ENCODE measurements around the gene MAD1L1.

Gene MAD1L1

DNA sequence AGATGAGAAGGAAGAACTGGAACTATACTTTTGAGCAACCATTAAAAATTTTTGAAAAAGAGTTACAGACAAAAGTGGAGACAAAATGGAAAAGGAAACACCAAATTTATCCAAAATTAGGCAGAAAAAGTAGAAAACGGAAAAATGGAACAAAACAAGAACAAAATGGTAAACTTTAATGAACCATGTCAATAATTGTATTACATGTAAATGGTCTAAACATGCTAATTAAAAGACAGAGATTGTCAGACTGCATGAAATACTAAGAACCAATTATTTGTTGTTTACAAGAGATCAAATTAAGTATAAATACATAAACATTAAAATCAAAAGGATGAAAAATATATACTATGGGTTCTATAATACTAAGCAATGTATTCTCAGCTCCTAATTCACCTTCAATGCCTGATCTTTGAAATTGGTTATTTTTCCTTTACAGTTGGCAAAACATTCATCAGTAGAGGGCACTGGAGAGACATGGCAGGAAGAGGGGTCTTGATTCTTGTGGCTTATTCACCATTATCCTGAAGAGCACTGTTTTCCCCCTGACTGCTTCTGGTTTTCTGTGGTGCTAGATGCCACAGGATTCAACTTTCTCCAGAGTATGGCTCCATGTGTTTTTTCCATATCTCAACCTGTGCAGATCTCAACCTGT lies 437.7 kb downstream of the MAD1L1 start:
- Histone ChIP-seq H4K8ac (ENCODE audit: low read depth, low read length) (no peak overlapping the region), H2BK12ac (ENCODE audit: low read length) (no peak overlapping the region), H3K9ac (ENCODE audit: low read length) (no peak overlapping the region), H3K14ac (ENCODE audit: low read length) (no peak overlapping the region), H3K4me1 (ENCODE audit: control insufficient read depth in 1 of 2, insufficient read depth in 2 of 2, low read length in 2 of 2) (no peaks in the 10 kb centered on the region), H3K4ac (ENCODE audit: low read depth, low read length) (no peak overlapping the region), H3K79me2 (ENCODE audit: control insufficient read depth, insufficient read depth, low read length, poor library complexity) (no peaks in the 10 kb centered on the region), H3K27me3 (ENCODE audit: insufficient read depth, low read length) (no peaks in the 10 kb centered on the region), H3K23ac (ENCODE audit: low read length) (no peak overlapping the region), H3K18ac (ENCODE audit: low read length) (no peak overlapping the region), H3K9me3 (ENCODE audit: insufficient read depth, low read depth, low read length) (peaks cover 14% of the 10 kb centered on the region), H3K4me3 (ENCODE audit: low read depth, low read length) (no peak overlapping the region), H2BK120ac (ENCODE audit: insufficient read depth, low read length, poor library complexity) (no peak overlapping the region), H3K79me1 (ENCODE audit: low read length) (no peaks in the 10 kb centered on the region), H3K27ac (ENCODE audit: low read depth, low read length) (no peak overlapping the region), H4K12ac (ENCODE audit: low read depth, low read length) (no peak overlapping the region), H2AK5ac (ENCODE audit: low read length) (no peak overlapping the region), H4K91ac (ENCODE audit: low read depth, low read length) (no peak overlapping the region), H2BK5ac (ENCODE audit: low read depth, low read length, poor library complexity) (no peak overlapping the region), H2AFZ (ENCODE audit: insufficient read depth, low read length, poor library complexity) (no peak overlapping the region), H3K36me3 (ENCODE audit: control insufficient read depth in 1 of 2, insufficient read depth in 2 of 2, low read length in 2 of 2) (no peaks in the 10 kb centered on the region), H3K4me2 (ENCODE audit: low read length) (no peak overlapping the region)
- WGBS (ENCODE audit: extremely low coverage, insufficient coverage, insufficient read length): no CpG with 5 or more reads among the region's 1 CpG
- no peak for DNase-seq

DNA sequence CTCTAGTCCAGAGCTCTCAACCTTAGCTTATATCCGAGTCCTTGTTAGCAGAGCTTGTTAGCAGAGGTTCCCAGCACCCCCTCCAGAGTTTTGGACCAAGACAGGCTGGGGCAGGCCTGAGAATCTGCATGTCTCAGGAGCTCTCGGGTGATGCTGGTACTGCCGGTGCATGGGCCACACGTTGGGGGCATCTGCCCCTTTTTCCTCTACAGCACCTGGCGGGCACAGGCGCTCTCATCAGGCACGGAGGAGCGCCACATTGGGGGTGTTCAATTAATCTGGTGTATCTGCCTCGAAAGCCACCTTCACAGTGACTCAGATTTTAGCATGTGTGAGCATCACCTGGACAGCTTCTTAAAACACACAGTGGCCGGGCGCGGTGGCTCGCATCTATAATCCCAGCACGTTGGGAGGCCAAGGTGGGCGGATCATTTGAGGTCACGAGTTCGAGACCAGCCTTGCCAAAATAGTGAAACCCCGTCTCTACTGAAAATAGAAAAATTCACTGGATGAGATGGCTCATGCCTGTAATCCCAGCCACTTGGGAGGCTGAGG lies 445.0 kb downstream of the MAD1L1 start:
- H3K4me3 ChIP-seq (ENCODE audit: low read depth, low read length): no peak overlapping the region
- H3K79me2 ChIP-seq (ENCODE audit: control insufficient read depth, insufficient read depth, low read length, poor library complexity): no peaks in the 10 kb centered on the region
- no peak overlapping the region for H3K23ac ChIP-seq (ENCODE audit: low read length)
- no peak overlapping the region for H3K9ac ChIP-seq (ENCODE audit: low read length)
- no peak overlapping the region for H3K27ac ChIP-seq (ENCODE audit: low read depth, low read length)
- H3K4me2 ChIP-seq (ENCODE audit: low read length): no peak overlapping the region
- H2BK12ac ChIP-seq (ENCODE audit: low read length): no peak overlapping the region
- no peak overlapping the region for H4K12ac ChIP-seq (ENCODE audit: low read depth, low read length)
- peaks cover 3% of the 10 kb centered on the region for H3K9me3 ChIP-seq (ENCODE audit: insufficient read depth, low read depth, low read length)
- no peak overlapping the region for H4K8ac ChIP-seq (ENCODE audit: low read depth, low read length)
- no peak overlapping the region for H3K18ac ChIP-seq (ENCODE audit: low read length)
- no peaks in the 10 kb centered on the region for H3K36me3 ChIP-seq (ENCODE audit: control insufficient read depth in 1 of 2, insufficient read depth in 2 of 2, low read length in 2 of 2)
- no peak overlapping the region for H2AFZ ChIP-seq (ENCODE audit: insufficient read depth, low read length, poor library complexity)
- no peak overlapping the region for H3K4ac ChIP-seq (ENCODE audit: low read depth, low read length)
- no peak overlapping the region for H2AK5ac ChIP-seq (ENCODE audit: low read length)
- H2BK5ac ChIP-seq (ENCODE audit: low read depth, low read length, poor library complexity): no peak overlapping the region
- no peak overlapping the region for H4K91ac ChIP-seq (ENCODE audit: low read depth, low read length)
- no CpG with 5 or more reads among the region's 18 CpGs for WGBS (ENCODE audit: extremely low coverage, insufficient coverage, insufficient read length)
- no peak overlapping the region for H3K14ac ChIP-seq (ENCODE audit: low read length)
- no peaks in the 10 kb centered on the region for H3K79me1 ChIP-seq (ENCODE audit: low read length)
- H3K4me1 ChIP-seq (ENCODE audit: control insufficient read depth in 1 of 2, insufficient read depth in 2 of 2, low read length in 2 of 2): no peaks in the 10 kb centered on the region
- DNase-seq: no peak
- no peak overlapping the region for H2BK120ac ChIP-seq (ENCODE audit: insufficient read depth, low read length, poor library complexity)
- no peaks in the 10 kb centered on the region for H3K27me3 ChIP-seq (ENCODE audit: insufficient read depth, low read length)

DNA sequence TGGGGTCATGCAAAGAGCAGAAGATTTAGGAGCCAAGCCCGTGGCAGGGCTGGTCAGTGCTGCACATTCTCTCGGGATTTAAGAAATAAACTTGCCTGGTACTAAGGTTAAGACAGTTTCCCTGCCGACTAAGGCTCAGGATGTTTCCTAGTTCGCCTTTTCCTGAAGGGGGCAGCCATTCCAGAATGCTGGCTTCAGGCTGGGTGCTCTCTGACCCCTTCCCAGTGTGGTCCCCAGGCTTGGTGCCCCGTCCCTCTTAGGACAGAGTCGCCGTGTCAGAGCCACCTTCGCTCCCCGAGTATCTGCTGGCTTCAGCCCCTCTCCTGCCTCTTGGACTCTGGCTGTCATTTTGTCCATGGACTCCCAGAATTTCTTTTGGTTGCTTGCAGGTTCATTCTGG lies 445.5 kb downstream of the MAD1L1 start:
- no peak overlapping the region for H4K12ac ChIP-seq (ENCODE audit: low read depth, low read length)
- H3K27ac ChIP-seq (ENCODE audit: low read depth, low read length): no peak overlapping the region
- no peak overlapping the region for H3K18ac ChIP-seq (ENCODE audit: low read length)
- H2AFZ ChIP-seq (ENCODE audit: insufficient read depth, low read length, poor library complexity): no peak overlapping the region
- no CpG with 5 or more reads among the region's 9 CpGs for WGBS (ENCODE audit: extremely low coverage, insufficient coverage, insufficient read length)
- H4K8ac ChIP-seq (ENCODE audit: low read depth, low read length): no peak overlapping the region
- no peaks in the 10 kb centered on the region for H3K79me1 ChIP-seq (ENCODE audit: low read length)
- H3K27me3 ChIP-seq (ENCODE audit: insufficient read depth, low read length): no peaks in the 10 kb centered on the region
- no peak overlapping the region for H3K4ac ChIP-seq (ENCODE audit: low read depth, low read length)
- DNase-seq: no peak
- H2BK12ac ChIP-seq (ENCODE audit: low read length): no peak overlapping the region
- H3K4me1 ChIP-seq (ENCODE audit: control insufficient read depth in 1 of 2, insufficient read depth in 2 of 2, low read length in 2 of 2): no peaks in the 10 kb centered on the region
- H3K9ac ChIP-seq (ENCODE audit: low read length): no peak overlapping the region
- H3K4me3 ChIP-seq (ENCODE audit: low read depth, low read length): no peak overlapping the region
- no peaks in the 10 kb centered on the region for H3K79me2 ChIP-seq (ENCODE audit: control insufficient read depth, insufficient read depth, low read length, poor library complexity)
- peaks cover 3% of the 10 kb centered on the region for H3K9me3 ChIP-seq (ENCODE audit: insufficient read depth, low read depth, low read length)
- no peak overlapping the region for H2BK120ac ChIP-seq (ENCODE audit: insufficient read depth, low read length, poor library complexity)
- H2AK5ac ChIP-seq (ENCODE audit: low read length): no peak overlapping the region
- no peak overlapping the region for H4K91ac ChIP-seq (ENCODE audit: low read depth, low read length)
- H3K14ac ChIP-seq (ENCODE audit: low read length): no peak overlapping the region
- H3K23ac ChIP-seq (ENCODE audit: low read length): no peak overlapping the region
- H3K4me2 ChIP-seq (ENCODE audit: low read length): no peak overlapping the region
- H2BK5ac ChIP-seq (ENCODE audit: low read depth, low read length, poor library complexity): no peak overlapping the region
- H3K36me3 ChIP-seq (ENCODE audit: control insufficient read depth in 1 of 2, insufficient read depth in 2 of 2, low read length in 2 of 2): no peaks in the 10 kb centered on the region

DNA sequence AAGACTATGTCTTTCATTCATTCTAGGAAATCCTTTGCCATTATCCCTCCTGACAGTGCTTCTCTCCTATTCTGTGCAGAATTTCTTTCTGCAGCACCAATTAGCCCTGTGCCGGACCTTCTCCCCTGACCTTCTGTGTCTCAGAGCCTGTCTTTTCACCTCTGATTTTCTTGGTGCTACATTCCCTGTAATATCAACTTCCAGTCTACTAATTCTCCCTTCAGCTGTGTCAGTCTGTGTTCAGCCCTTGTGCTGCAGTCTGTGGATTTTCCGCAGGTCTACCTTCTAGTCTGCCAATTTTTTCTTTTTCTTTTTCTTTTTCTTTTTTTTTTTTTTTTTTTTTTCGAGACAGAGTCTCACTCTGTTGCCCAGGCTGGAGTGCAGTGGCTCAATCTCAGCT lies 446.9 kb downstream of the MAD1L1 start:
- no peak overlapping the region for H4K91ac ChIP-seq (ENCODE audit: low read depth, low read length)
- no peak overlapping the region for H2AK5ac ChIP-seq (ENCODE audit: low read length)
- no peak overlapping the region for H3K27ac ChIP-seq (ENCODE audit: low read depth, low read length)
- no peaks in the 10 kb centered on the region for H3K79me2 ChIP-seq (ENCODE audit: control insufficient read depth, insufficient read depth, low read length, poor library complexity)
- H4K12ac ChIP-seq (ENCODE audit: low read depth, low read length): no peak overlapping the region
- peaks cover 1% of the 10 kb centered on the region for H3K9me3 ChIP-seq (ENCODE audit: insufficient read depth, low read depth, low read length)
- H3K23ac ChIP-seq (ENCODE audit: low read length): no peak overlapping the region
- no peak overlapping the region for H3K14ac ChIP-seq (ENCODE audit: low read length)
- no CpG with 5 or more reads among the region's 3 CpGs for WGBS (ENCODE audit: extremely low coverage, insufficient coverage, insufficient read length)
- H3K4ac ChIP-seq (ENCODE audit: low read depth, low read length): no peak overlapping the region
- no peak for DNase-seq
- H3K36me3 ChIP-seq (ENCODE audit: control insufficient read depth in 1 of 2, insufficient read depth in 2 of 2, low read length in 2 of 2): no peaks in the 10 kb centered on the region
- no peaks in the 10 kb centered on the region for H3K4me1 ChIP-seq (ENCODE audit: control insufficient read depth in 1 of 2, insufficient read depth in 2 of 2, low read length in 2 of 2)
- H3K4me3 ChIP-seq (ENCODE audit: low read depth, low read length): no peak overlapping the region
- H3K9ac ChIP-seq (ENCODE audit: low read length): no peak overlapping the region
- no peak overlapping the region for H3K18ac ChIP-seq (ENCODE audit: low read length)
- H2BK5ac ChIP-seq (ENCODE audit: low read depth, low read length, poor library complexity): no peak overlapping the region
- no peak overlapping the region for H3K4me2 ChIP-seq (ENCODE audit: low read length)
- no peak overlapping the region for H2AFZ ChIP-seq (ENCODE audit: insufficient read depth, low read length, poor library complexity)
- no peak overlapping the region for H2BK120ac ChIP-seq (ENCODE audit: insufficient read depth, low read length, poor library complexity)
- H4K8ac ChIP-seq (ENCODE audit: low read depth, low read length): no peak overlapping the region
- no peaks in the 10 kb centered on the region for H3K79me1 ChIP-seq (ENCODE audit: low read length)
- no peak overlapping the region for H2BK12ac ChIP-seq (ENCODE audit: low read length)
- H3K27me3 ChIP-seq (ENCODE audit: insufficient read depth, low read length): no peaks in the 10 kb centered on the region

Data from trophoblast cell (in vitro differentiated cells and primary cell).